Stimulated activated CD8-positive, alpha-beta memory T cell treated with anti-CD3 and anti-CD28 coated beads, Interleukin-15, amount 100 ng/mL, for 1 hour (primary cell): ENCODE data around the gene CLEC6A.
"Not testable (repeated sequence)": the region's sequence is repeated elsewhere in the genome, so short reads cannot be mapped to it uniquely, and the experiment has no call there.

Experiments used
- DNase-seq: peaks from one replicate; pipeline ENCODE4 v3.0.0-alpha.2; 2020; ENCODE audit warnings: low read depth

Gene CLEC6A

GRCh38 chr12:8495671-8496070, 39.9 kb downstream of the CLEC6A start:
- DNase-seq = not testable (repeated sequence)

GRCh38 chr12:8496074-8496473, 40.3 kb downstream of the CLEC6A start:
- not testable (repeated sequence) for DNase-seq

GRCh38 chr12:8499616-8500015, 43.9 kb downstream of the CLEC6A start:
- no peak for DNase-seq

GRCh38 chr12:8501720-8502119, 46.0 kb downstream of the CLEC6A start:
- DNase-seq = no peak

GRCh38 chr12:8504351-8504750, 48.6 kb downstream of the CLEC6A start:
- DNase-seq = no peak

- DNase-seq = no peak
Observed at GRCh38 chr12:8507596-8507995, 51.8 kb downstream of the CLEC6A start.

- DNase-seq = no peak
Observed at GRCh38 chr12:8508223-8508622, 52.5 kb downstream of the CLEC6A start.

GRCh38 chr12:8508910-8509841, 53.4 kb downstream of the CLEC6A start:
- no peak for DNase-seq

- DNase-seq = no peak
Observed at GRCh38 chr12:8513256-8513655, 57.5 kb downstream of the CLEC6A start, which contains the start of gene CLEC4D. Gene CLEC4D (plus strand): TSS chr12:8513503. CDS start chr12:8513733, 230 bp downstream.

GRCh38 chr12:8517971-8518370, 62.2 kb downstream of the CLEC6A start:
- DNase-seq = no peak

- no peak for DNase-seq
Observed at GRCh38 chr12:8519171-8519570, 63.4 kb downstream of the CLEC6A start.

- no peak for DNase-seq
Observed at GRCh38 chr12:8527250-8528130, 71.7 kb downstream of the CLEC6A start.
